GM19239 (cell line): ENCODE data around the gene MDN1.
A peak's percentile ranks its signal among the peaks of the same experiment; 100 is the strongest.
"Not testable (repeated sequence)": the region's sequence is repeated elsewhere in the genome, so short reads cannot be mapped to it uniquely, and the experiment has no call there.

Experiments
- DNase-seq: peaks from one replicate; pipeline ENCODE4 v3.0.0; 2011; ENCODE audit warnings: low spot score; ENCODE audit not compliant: insufficient read length
- FAIRE-seq: peaks from 2 replicates; lab custom pipeline; 2011; peaks lifted over from hg19 to GRCh38; lab: Jason Lieb, UNC

Gene MDN1

GRCh38 chr6:89670935-89671565, 148.5 kb downstream of the MDN1 start:
- DNase-seq (no peak), FAIRE-seq (no peak)

DNA sequence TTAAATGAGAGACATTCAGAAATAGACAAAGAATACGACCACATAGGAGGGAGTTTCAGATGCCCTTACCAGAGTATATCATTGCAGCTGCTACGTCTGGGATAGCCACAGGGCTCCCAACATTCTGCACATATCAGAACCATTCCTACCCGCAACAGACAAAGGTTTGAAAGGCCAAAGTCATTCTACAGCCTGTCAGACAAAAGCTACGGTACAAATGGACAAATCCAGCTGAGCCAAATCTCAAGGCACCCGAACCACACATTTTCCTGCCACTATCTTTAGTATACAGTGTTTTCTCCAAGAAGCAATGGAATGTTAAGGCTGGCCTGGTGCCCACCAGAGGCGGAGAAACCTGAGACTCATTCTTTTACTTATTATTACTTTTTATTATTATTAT, 150.6 kb downstream of the MDN1 start:
- FAIRE-seq = no peak
- DNase-seq = no peak

GRCh38 chr6:89667872-89668556, 151.6 kb downstream of the MDN1 start:
- no peak for DNase-seq
- no peak for FAIRE-seq

GRCh38 chr6:89662659-89663223, 156.9 kb downstream of the MDN1 start:
- DNase-seq (no peak), FAIRE-seq (no peak)

DNA sequence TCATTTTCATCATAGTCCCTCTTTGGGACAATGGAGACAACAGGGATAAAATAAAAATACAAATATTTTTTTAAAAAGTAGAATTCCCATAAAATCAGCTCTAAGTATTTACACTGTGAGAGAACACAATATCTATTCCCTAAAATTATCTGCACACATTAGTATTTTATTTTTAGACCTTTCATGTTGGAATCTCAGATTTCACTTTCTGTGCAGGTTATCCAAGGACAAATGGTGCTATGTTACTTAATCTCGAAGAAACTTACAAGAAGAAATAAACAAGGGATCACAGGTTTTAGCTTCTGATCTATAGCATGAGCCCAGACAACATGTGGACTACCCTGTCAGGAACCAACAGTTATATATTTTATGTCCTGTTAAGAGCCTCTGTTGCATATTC, 158.0 kb downstream of the MDN1 start:
- FAIRE-seq = no peak
- no peak for DNase-seq

DNA sequence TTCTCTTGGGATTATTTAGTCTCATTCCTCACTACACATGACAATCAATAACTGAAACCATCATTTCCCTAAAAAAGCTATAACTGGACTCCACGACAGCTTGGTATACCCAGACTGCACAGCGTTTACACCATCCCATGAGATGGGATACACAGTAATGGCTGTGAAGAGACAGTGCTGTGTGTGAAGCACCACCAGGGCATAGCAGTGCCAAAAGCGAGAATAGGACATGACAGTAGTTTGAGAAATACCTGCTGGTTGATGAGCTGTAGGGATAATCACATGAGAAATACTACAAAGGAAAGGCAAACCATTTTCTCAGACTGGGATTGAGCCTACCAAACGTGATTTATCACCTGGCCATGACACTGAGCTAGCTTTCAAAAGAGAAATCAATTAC, 158.6 kb downstream of the MDN1 start:
- DNase-seq (no peak), FAIRE-seq (no peak)

DNA sequence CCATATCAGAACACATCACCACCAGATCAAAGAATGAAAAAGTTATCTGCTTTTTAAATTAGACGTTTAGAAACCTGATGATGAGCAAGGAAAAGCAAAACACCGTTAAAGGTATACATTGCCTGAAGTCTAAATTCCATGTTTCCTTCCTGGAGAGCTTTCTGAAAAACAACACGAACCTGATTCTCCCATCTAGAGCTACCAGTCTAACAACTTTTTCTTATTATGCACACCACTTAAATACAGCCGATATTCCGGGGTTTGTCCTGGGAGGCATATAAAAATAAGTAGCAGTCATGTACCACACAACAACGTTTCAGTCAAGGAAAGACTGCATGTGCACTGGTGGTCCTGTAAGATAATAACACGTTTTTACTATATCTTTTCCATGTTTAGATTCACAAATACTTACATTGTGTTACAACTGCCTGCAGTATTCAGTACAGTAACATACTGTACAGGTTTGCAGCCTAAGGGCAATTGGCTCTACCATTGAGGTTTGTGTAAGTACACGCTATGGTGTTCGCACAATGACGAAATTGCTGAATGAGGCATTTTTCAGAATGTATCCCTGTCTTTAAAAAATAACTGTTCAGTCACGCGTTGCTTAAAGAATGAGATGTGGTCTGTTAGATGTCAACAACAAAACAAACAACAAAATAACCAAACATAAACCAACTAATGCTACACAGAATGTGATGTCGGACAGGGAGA, 162.0 kb downstream of the MDN1 start:
- no peak for FAIRE-seq
- no peak for DNase-seq

- DNase-seq = no peak
- FAIRE-seq = no peak
Measured at GRCh38 chr6:89655122-89655521, 164.5 kb downstream of the MDN1 start.

GRCh38 chr6:89650579-89650978, 169.0 kb downstream of the MDN1 start:
- DNase-seq = no peak
- FAIRE-seq = no peak

- DNase-seq (no peak), FAIRE-seq (no peak)
Measured at GRCh38 chr6:89649682-89650081, 169.9 kb downstream of the MDN1 start.

- FAIRE-seq = no peak
- no peak for DNase-seq
Measured at GRCh38 chr6:89644864-89645263, 174.7 kb downstream of the MDN1 start.

GRCh38 chr6:89643406-89643805, 176.2 kb downstream of the MDN1 start:
- FAIRE-seq = no peak
- DNase-seq = no peak

- FAIRE-seq = no peak
- no peak for DNase-seq
Measured at GRCh38 chr6:89642956-89643355, 176.6 kb downstream of the MDN1 start.

DNA sequence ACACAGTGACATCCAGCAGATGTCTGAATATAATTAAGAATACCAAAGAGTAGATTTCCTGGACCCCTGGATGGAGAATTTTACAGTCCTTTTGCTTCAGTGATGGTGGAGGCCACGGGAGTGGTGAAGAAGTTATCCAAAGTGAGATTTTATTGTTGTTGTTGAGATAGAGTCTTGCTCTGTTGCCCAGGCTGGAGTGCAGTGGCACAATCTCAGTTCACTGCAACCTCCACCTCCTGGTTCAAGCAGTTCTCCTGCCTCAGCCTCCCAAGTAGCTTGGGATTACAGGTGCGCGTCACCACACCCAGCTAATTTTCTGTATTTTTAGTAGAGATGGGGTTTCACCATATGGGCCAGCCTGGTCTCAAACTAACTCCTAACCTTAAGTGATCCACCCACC, 178.0 kb downstream of the MDN1 start:
- FAIRE-seq, DNase-seq: not testable (repeated sequence)

DNA sequence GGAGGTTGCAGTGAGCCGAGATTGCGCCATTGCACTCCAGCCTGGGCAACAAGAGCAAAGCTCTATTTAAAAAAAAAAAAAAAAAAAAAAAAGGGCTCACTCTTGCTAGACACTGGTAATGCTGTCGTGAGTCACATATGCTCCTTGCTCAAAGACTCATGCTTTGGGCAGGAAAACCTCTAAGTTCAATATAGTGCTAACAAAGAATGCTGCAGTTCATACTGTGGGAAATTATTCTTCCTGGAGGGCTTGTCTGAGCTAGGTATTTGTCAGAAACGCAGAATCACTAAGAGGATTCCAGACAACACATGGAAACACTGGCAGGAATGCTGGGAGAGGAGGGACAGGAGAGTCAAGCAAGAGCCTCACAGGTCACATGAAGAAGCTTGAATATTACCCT, 178.8 kb downstream of the MDN1 start:
- DNase-seq = no peak
- no peak for FAIRE-seq

GRCh38 chr6:89638320-89639195, 181.0 kb downstream of the MDN1 start, which contains the start of gene LYRM2:
TSS of gene LYRM2 (minus strand) at chr6:89638747. CDS start at chr6:89638716, 31 bp downstream.
- DNase-seq (peak; percentile 72), FAIRE-seq (peak; percentile 95)

DNA sequence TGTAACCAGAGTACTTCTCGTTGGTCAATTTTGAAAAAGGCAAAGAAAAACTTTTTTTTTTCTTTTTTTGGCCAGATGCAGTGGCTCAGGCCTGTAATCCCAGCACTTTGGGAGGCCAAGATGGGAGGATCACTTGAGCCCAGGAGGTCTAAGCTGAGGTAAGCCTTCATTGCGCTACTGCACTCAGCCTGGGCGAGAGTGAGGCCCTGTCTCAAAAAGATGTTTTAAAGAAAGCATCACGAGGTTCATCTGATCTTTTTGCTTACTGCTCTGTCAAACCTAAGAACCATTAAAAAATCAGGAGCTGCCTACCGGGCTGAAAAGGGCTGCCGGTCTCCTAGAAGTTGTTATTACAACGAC, 181.7 kb downstream of the MDN1 start:
- DNase-seq (no peak), FAIRE-seq (no peak)

DNA sequence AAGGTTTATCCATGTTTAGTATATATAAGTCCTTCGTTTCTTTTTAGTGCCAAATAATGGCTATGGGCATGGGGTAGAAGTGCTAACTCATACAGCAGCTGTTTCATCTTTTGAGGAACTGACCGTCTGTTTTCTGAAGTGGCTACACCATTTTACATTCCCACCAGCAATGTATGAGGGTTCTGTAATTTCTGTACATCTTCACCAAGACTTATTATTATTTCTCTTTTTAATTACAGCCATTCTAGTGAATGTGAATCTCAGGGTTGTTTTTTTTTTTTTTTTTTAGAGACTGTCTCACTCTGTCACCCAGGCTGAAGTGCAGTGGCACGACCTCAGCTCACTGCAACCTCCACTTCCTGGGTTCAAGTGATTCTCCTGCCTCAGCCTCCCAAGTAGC, 183.2 kb downstream of the MDN1 start:
- FAIRE-seq, DNase-seq: not testable (repeated sequence)

DNA sequence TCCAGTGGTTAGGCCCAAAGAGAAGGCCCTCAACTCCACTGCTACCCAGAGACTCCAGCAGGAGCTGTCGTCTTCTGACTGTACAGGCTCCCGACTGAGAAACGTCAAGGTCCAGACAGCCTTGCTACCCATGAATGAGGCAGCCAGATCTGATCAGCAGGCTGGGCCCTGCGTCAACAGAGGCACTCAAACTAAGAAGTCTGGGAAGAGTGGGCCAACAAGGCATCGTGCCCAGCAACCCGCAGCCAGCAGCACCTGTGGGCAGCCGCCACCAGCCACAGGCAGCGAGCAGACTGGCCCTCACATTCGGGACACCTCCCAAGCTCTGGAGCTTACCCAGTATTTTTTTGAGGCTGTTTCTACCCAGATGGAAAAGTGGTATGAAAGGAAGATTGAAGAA, 189.1 kb downstream of the MDN1 start:
- DNase-seq = no peak
- no peak for FAIRE-seq

- no peak for FAIRE-seq
- no peak for DNase-seq
Measured at GRCh38 chr6:89623749-89624148, 195.8 kb downstream of the MDN1 start.
